Activated naive CD4-positive, alpha-beta T cell treated with anti-CD3 and anti-CD28 coated beads, Interleukin-2, amount 10 ng/mL, durations not matched to agents 7 days and 5 days (primary cell): Measurements from ENCODE around the gene SH3YL1.

Source experiments
- CTCF ChIA-PET: fragments of 350-600 bp; sonication (Branson Sonifier 250); formaldehyde crosslinking; loops from one replicate; lab custom pipeline; 2021; ENCODE audit warnings: antibody characterized with exemption; lab: Charles Lee
- DNase-seq: peaks from one replicate; pipeline ENCODE4 v3.0.0-alpha.2; 2020
- H3K27ac Mint-ChIP-seq: one replicate; pipeline ENCODE4 v1.8.0; 2021; ENCODE audit warnings: mild to moderate bottlenecking, moderate library complexity, mixed read lengths
- H3K27me3 Mint-ChIP-seq: one replicate; pipeline ENCODE4 v1.8.0; 2021; ENCODE audit warnings: mild to moderate bottlenecking, mixed read lengths
- H3K36me3 Mint-ChIP-seq: one replicate; pipeline ENCODE4 v1.8.0; 2021; ENCODE audit warnings: mixed read lengths
- H3K4me1 Mint-ChIP-seq: one replicate; pipeline ENCODE4 v1.8.0; 2021; ENCODE audit warnings: mixed read lengths
- H3K4me3 Mint-ChIP-seq: one replicate; pipeline ENCODE4 v1.8.0; 2021; ENCODE audit warnings: mild to moderate bottlenecking, moderate library complexity, mixed read lengths
- H3K9me3 Mint-ChIP-seq: one replicate; pipeline ENCODE4 v1.8.0; 2021; ENCODE audit warnings: mixed read lengths

Gene SH3YL1

GRCh38 chr2:203984-204383 lies 59.8 kb downstream of the SH3YL1 start:
- Mint-ChIP-seq H3K9me3 (peaks cover 9% of the 10 kb centered on the region), H3K27ac (no peak overlapping the region), H3K4me3 (no peak overlapping the region), H3K4me1 (peaks cover 7% of the 10 kb centered on the region), H3K27me3 (no peaks in the 10 kb centered on the region), H3K36me3 (peaks cover 2% of the 10 kb centered on the region)
- CTCF ChIA-PET, result no interaction called here
- DNase-seq, result no peak

GRCh38 chr2:203401-203800 lies 60.4 kb downstream of the SH3YL1 start:
- Mint-ChIP-seq H3K27me3 (no peaks in the 10 kb centered on the region), H3K36me3 (peaks cover 2% of the 10 kb centered on the region), H3K27ac (no peak overlapping the region), H3K9me3 (peaks cover 9% of the 10 kb centered on the region), H3K4me1 (peaks cover 7% of the 10 kb centered on the region), H3K4me3 (no peak overlapping the region)
- DNase-seq, result no peak
- CTCF ChIA-PET, result no interaction called here

- Mint-ChIP-seq H3K9me3 (peaks cover 9% of the 10 kb centered on the region), H3K4me1 (peaks cover 7% of the 10 kb centered on the region), H3K36me3 (peaks cover 2% of the 10 kb centered on the region), H3K27ac (no peak overlapping the region), H3K4me3 (no peak overlapping the region), H3K27me3 (no peaks in the 10 kb centered on the region)
- no peak for DNase-seq
- CTCF ChIA-PET, result no interaction called here
Observed at GRCh38 chr2:202945-203344, 60.9 kb downstream of the SH3YL1 start.

- Mint-ChIP-seq H3K4me1 (peaks cover 7% of the 10 kb centered on the region), H3K27ac (no peak overlapping the region), H3K4me3 (no peak overlapping the region), H3K27me3 (no peaks in the 10 kb centered on the region), H3K36me3 (peaks cover 2% of the 10 kb centered on the region), H3K9me3 (peaks cover 9% of the 10 kb centered on the region)
- CTCF ChIA-PET, result no interaction called here
- no peak for DNase-seq
Observed at GRCh38 chr2:201648-202433, 62.0 kb downstream of the SH3YL1 start.

GRCh38 chr2:199041-199966 lies 64.5 kb downstream of the SH3YL1 start:
- Mint-ChIP-seq H3K4me1 (peaks cover 7% of the 10 kb centered on the region), H3K36me3 (no peaks in the 10 kb centered on the region), H3K27ac (no peak overlapping the region), H3K27me3 (peaks cover 3% of the 10 kb centered on the region), H3K9me3 (peaks cover 2% of the 10 kb centered on the region), H3K4me3 (no peak overlapping the region)
- DNase-seq, result no peak
- CTCF ChIA-PET, result no interaction called here

- Mint-ChIP-seq H3K4me3 (no peak overlapping the region), H3K4me1 (no peaks in the 10 kb centered on the region), H3K27ac (no peak overlapping the region), H3K36me3 (no peaks in the 10 kb centered on the region), H3K9me3 (no peaks in the 10 kb centered on the region), H3K27me3 (peaks cover 3% of the 10 kb centered on the region)
- DNase-seq, result no peak
- CTCF ChIA-PET, result no interaction called here
Observed at GRCh38 chr2:196406-196805, 67.4 kb downstream of the SH3YL1 start.

DNA sequence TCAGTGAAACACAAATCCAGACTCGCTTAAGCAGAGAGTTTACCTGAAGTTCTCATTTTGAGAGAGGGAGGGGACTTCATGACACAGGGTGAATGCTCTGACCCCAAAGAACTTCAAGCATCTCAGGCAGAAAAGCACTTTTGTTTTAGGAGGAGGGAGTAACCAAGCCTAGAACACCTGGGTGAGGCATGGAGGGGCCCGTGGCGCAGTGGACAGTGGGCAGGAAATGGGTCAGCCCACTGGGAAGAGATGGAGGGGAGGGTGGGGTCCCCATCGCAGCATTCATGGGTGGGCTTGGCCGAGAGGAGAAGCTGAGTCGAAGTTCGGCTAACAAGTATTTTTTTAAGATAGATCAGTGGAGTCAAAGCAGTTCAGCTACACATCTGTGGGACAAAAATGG lies 67.9 kb downstream of the SH3YL1 start:
- Mint-ChIP-seq H3K36me3 (no peaks in the 10 kb centered on the region), H3K4me3 (no peak overlapping the region), H3K27me3 (peaks cover 3% of the 10 kb centered on the region), H3K4me1 (no peaks in the 10 kb centered on the region), H3K9me3 (no peaks in the 10 kb centered on the region), H3K27ac (no peak overlapping the region)
- CTCF ChIA-PET, result no interaction called here
- no peak for DNase-seq

GRCh38 chr2:193141-193671 lies 70.6 kb downstream of the SH3YL1 start:
- no peaks in the 10 kb centered on the region for H3K36me3 Mint-ChIP-seq

DNA sequence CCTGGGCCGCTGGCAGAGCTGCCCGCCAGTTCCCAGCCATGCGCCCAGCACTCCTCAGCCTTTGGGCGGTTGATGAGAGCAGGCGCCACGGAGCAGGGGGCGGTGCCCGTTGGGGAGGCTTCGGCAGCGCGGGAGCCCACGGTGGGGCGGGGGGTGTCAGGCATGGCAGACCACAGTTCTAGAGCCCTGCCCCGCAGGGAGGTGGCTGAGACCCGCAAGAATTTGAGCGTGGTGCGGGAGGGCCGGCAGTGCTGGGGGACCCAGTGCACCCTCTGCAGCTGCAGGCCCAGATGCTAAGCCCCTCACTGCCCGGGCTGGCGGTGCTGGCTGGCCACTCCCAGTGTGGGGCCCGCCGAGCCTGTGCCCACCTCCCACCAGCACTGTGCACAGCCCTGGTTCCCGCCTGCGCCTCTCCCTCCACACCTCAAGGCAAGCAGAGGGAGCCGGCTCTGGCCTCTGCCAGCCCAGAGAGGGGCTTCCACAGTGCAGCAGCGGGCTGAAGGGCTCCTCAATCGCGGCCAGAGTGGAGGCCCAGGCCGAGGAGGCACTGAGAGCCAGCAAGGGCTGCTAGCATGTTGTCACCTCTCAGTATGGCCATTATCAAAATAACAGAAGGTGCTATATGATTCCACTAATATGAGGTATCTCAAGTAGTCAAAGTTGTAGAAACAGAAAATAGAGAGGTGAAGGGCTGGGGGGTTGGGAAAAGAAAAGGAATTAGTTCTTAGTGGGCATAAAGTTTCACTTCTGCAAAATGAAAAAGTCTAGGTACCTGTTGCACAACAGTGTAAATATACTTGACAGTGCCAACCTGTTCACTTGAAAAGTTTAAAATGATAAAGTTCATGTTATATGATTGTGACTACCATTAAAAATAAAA lies 72.3 kb downstream of the SH3YL1 start:
- Mint-ChIP-seq H3K27ac (no peak overlapping the region), H3K4me3 (no peak overlapping the region), H3K9me3 (peaks cover 22% of the 10 kb centered on the region), H3K36me3 (peaks cover 3% of the 10 kb centered on the region), H3K4me1 (no peaks in the 10 kb centered on the region), H3K27me3 (peaks cover 3% of the 10 kb centered on the region)
- CTCF ChIA-PET, result no interaction called here
- DNase-seq, result no peak

More at GRCh38 chr2:193141-193671, 70.6 kb downstream of the SH3YL1 start:
- peaks cover 14% of the 10 kb centered on the region for H3K9me3 Mint-ChIP-seq
- no peaks in the 10 kb centered on the region for H3K4me1 Mint-ChIP-seq
- CTCF ChIA-PET, result no interaction called here
- no peak overlapping the region for H3K27ac Mint-ChIP-seq
- peaks cover 3% of the 10 kb centered on the region for H3K27me3 Mint-ChIP-seq
- DNase-seq, result no peak
- no peak overlapping the region for H3K4me3 Mint-ChIP-seq

- Mint-ChIP-seq H3K4me1 (no peaks in the 10 kb centered on the region), H3K27ac (no peak overlapping the region), H3K27me3 (no peaks in the 10 kb centered on the region), H3K9me3 (peaks cover 36% of the 10 kb centered on the region), H3K36me3 (peaks cover 7% of the 10 kb centered on the region), H3K4me3 (no peak overlapping the region)
- DNase-seq, result no peak
- CTCF ChIA-PET, result no interaction called here
Observed at GRCh38 chr2:187825-188224, 76.0 kb downstream of the SH3YL1 start.

DNA sequence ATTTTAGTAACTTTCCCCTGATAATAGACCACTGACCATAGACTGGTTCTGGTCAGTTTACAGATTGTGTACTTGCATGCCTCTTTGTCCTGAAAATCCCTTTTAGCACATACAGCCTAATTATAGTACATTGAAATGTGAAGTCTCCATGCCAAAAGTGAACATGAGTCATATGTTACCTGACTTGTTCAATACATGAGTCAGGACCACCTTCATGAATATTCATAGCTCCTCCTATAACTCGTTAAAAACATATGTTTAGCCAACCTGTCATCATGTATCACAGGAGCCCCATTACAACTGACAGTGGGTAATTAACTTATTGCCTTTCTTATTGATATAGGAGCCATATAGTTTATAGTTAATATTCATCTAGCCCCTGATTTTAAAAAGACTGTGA lies 78.6 kb downstream of the SH3YL1 start:
- CTCF ChIA-PET, result no interaction called here
- H3K36me3 Mint-ChIP-seq, result peaks cover 7% of the 10 kb centered on the region
- H3K27me3 Mint-ChIP-seq, result peaks cover 3% of the 10 kb centered on the region
- H3K27ac Mint-ChIP-seq, result no peak overlapping the region
- peaks cover 33% of the 10 kb centered on the region for H3K9me3 Mint-ChIP-seq
- DNase-seq, result no peak
- H3K4me3 Mint-ChIP-seq, result no peak overlapping the region
- no peaks in the 10 kb centered on the region for H3K4me1 Mint-ChIP-seq

- DNase-seq, result no peak
- no peak overlapping the region for H3K27ac Mint-ChIP-seq
- peaks cover 8% of the 10 kb centered on the region for H3K27me3 Mint-ChIP-seq
- H3K4me1 Mint-ChIP-seq, result no peaks in the 10 kb centered on the region
- peaks cover 7% of the 10 kb centered on the region for H3K36me3 Mint-ChIP-seq
- CTCF ChIA-PET, result no interaction called here
- H3K9me3 Mint-ChIP-seq, result peaks cover 30% of the 10 kb centered on the region
- H3K4me3 Mint-ChIP-seq, result no peak overlapping the region
Observed at GRCh38 chr2:184695-185094, 79.1 kb downstream of the SH3YL1 start.

GRCh38 chr2:182509-183122 lies 81.2 kb downstream of the SH3YL1 start:
- no peak overlapping the region for H3K27ac Mint-ChIP-seq
- H3K27me3 Mint-ChIP-seq, result peaks cover 21% of the 10 kb centered on the region
- H3K36me3 Mint-ChIP-seq, result peaks cover 7% of the 10 kb centered on the region
- peaks cover 6% of the 10 kb centered on the region for H3K4me1 Mint-ChIP-seq
- CTCF ChIA-PET, result no interaction called here
- H3K4me3 Mint-ChIP-seq, result no peak overlapping the region
- DNase-seq, result no peak
- H3K9me3 Mint-ChIP-seq, result peaks cover 22% of the 10 kb centered on the region
